ENCODE measurements around the gene CHID1. TPM values are rescaled to one million over a fixed set of nuclear protein-coding genes. Genes with fewer than 3 reads are reported as not detected.
A peak's percentile ranks its signal among the peaks of the same experiment; 100 is the strongest.

Gene CHID1
- total and polyA plus RNA-seq, 2 of the 4 experiments (the other 2 are of a cell fraction), result 34.2 to 121 TPM

GRCh38 chr11:821512-822371, 88.9 kb downstream of the CHID1 start:
- H3K14ac ChIP-seq (replicated peaks; ENCODE audit: low read depth, low read length), result no peak overlapping the region
- no peak overlapping the region for H4K5ac ChIP-seq (ENCODE audit: low read depth, low read length)
- no peak overlapping the region for H2BK120ac ChIP-seq (ENCODE audit: low read depth, low read length)
- H2AK5ac ChIP-seq (ENCODE audit: low read depth, low read length), result peak overlapping the region; percentile 63
- 0 out of 4 replicates have a peak overlapping the region, but pooled peaks of 1 of the 2 experiments have one; percentile 12 for H4K8ac ChIP-seq (ENCODE audit: low read depth in 2 of 2, low read length in 2 of 2)
- H3K18ac ChIP-seq (ENCODE audit: low read depth, low read length), result no peak overlapping the region
- H3K9ac ChIP-seq (ENCODE audit: low read depth, low read length), result no peak overlapping the region
- peak overlapping the region; percentile 58 for H2AFZ ChIP-seq (replicated peaks; ENCODE audit: low read length, poor library complexity)
- peaks cover 13% of the 10 kb centered on the region for H3K9me1 ChIP-seq (ENCODE audit: insufficient read depth, low read length)
- intact Hi-C loops (cut with micrococcal nuclease) (no loop called here), in situ Hi-C loops (cut with MboI; ENCODE audit: low sequenced_read_pairs) (no loop called here), dilution Hi-C loops (cut with HindIII; ENCODE audit: low sequenced_read_pairs, unreplicated experiment) (no loop called here)
- H3K4me3 ChIP-seq (ENCODE audit: insufficient read depth, low read depth, low read length), result no peak overlapping the region
- H3K9me3 ChIP-seq (ENCODE audit: control insufficient read depth, insufficient read depth, low read length), result no peaks in the 10 kb centered on the region
- H2BK5ac ChIP-seq (ENCODE audit: low read depth, low read length, poor library complexity, severe bottlenecking), result peak overlapping the region; percentile 13
- peaks cover under 1% of the 10 kb centered on the region; the same call in 1 of the 2 replicates for H3K27me3 ChIP-seq (ENCODE audit: control insufficient read depth, insufficient read depth, low read length)
- H3K56ac ChIP-seq (ENCODE audit: extremely low read depth, insufficient read depth, low read length), result no peak overlapping the region
- H2BK20ac ChIP-seq (ENCODE audit: low read depth, low read length), result no peak overlapping the region
- DNase-seq (no peak), ATAC-seq (ENCODE audit: low read depth) (no peak)
- no peak overlapping the region for H3K23ac ChIP-seq (ENCODE audit: low read depth, low read length)
- no TSS peak for BruUV-seq (replicated peaks)
- no peak overlapping the region for H3K4ac ChIP-seq (ENCODE audit: low read depth, low read length)
- H3K79me1 ChIP-seq (ENCODE audit: low read depth in 1 of 2, low read length in 2 of 2), result peaks cover 19 to 29% of the 10 kb centered on the region in 2 experiments
- H4K91ac ChIP-seq (ENCODE audit: insufficient read depth, low read depth, low read length), result no peak overlapping the region
- H3K36me3 ChIP-seq (ENCODE audit: control insufficient read depth, insufficient read depth, low read length), result peaks cover 30% of the 10 kb centered on the region
- ChIA-PET POLR2A (ENCODE audit: unreplicated experiment) (no interaction called here), CTCF (interaction anchor here (0.6 kb wide), 1 partner anchor 37 kb away, joined by 3 read pairs; no protein-coding TSS in a partner anchor)
- H2BK15ac ChIP-seq (ENCODE audit: low read depth, low read length), result no peak overlapping the region
- TF ChIP-seq USF2 (IDR thresholded peaks at IDR 0.05; ENCODE audit: low read depth, low read length) (no peak), RFX5 (IDR thresholded peaks at IDR 0.05; ENCODE audit: low read depth, low read length) (no peak), SMC3 (IDR thresholded peaks at IDR 0.05; ENCODE audit: low read depth, low read length) (no peak), BHLHE40 (IDR thresholded peaks at IDR 0.05; ENCODE audit: low read depth, low read length) (no peak), RAD21 (IDR thresholded peaks at IDR 0.05; ENCODE audit: low read length) (no peak), RCOR1 (IDR thresholded peaks at IDR 0.05; ENCODE audit: insufficient replicate concordance, low read length) (no peak), POLR2A (IDR thresholded peaks at IDR 0.05; ENCODE audit: low read depth, low read length) (no peak; the same call in 1 of the 2 replicates)
- peak overlapping the region; percentile 88 for H2AK9ac ChIP-seq (replicated peaks; ENCODE audit: low read depth, low read length, poor library complexity)
- H4K20me1 ChIP-seq (ENCODE audit: insufficient read depth, low read length), result peaks cover 37% of the 10 kb centered on the region
- H3K27ac ChIP-seq (ENCODE audit: insufficient read depth, low read length), result no peak overlapping the region
- peak overlapping the region; percentile 31 for H3K4me2 ChIP-seq (ENCODE audit: low read depth, low read length)
- H3K4me1 ChIP-seq (ENCODE audit: control insufficient read depth, insufficient read depth, low read length), result peaks cover 21% of the 10 kb centered on the region
- WGBS, 2 experiments (ENCODE audit: extremely low coverage in 2 of 2, insufficient read length in 1 of 2), result 100% methylated on average over 2 of the region's 22 CpGs; no CpG with 5 or more reads in 1 of the 2 experiments
